Sigmoid colon (tissue), 4 donors: Measurements from ENCODE around the gene PARP6.

Experiments used
- EP300 ChIP-seq, 4 donors: sonication (generic); formaldehyde crosslinking; IDR thresholded peaks; one replicate each; pipeline ENCODE4 v1.6.1; 2017; ENCODE audit warnings: antibody characterized with exemption in 4 of 4
- POLR2AphosphoS5 ChIP-seq, 4 donors: sonication (generic); formaldehyde crosslinking; IDR thresholded peaks; one replicate each; pipeline ENCODE4 v1.6.1; 2017; ENCODE audit warnings: antibody characterized with exemption in 4 of 4
- TF ChIP-seq, protein P1 (sequence below), 4 experiments: fragments of 450-650 bp in 3 of 4; fragments of 200-600 bp in 1 of 4; IDR thresholded peaks; one replicate each; pipeline ENCODE4 v1.5.1; 2016 to 2019; ENCODE audit warnings: antibody characterized with exemption in 4 of 4, mild to moderate bottlenecking in 3 of 4, moderate library complexity in 2 of 4

DNA sequence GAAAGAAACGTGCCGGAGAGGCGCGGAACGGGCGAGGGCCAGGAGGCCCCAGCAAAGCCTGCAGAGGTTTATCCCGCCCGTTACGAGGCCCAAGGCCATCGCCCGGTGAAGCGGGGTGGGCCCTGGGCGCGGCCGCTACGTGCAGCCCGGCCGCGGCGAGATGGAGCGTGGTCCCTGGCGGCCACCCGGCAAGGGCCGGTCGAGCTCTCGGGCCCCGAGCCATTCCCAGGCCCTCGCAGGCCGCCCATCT lies 42.5 kb downstream of the PARP6 start:
- TF ChIP-seq, protein P1, sequence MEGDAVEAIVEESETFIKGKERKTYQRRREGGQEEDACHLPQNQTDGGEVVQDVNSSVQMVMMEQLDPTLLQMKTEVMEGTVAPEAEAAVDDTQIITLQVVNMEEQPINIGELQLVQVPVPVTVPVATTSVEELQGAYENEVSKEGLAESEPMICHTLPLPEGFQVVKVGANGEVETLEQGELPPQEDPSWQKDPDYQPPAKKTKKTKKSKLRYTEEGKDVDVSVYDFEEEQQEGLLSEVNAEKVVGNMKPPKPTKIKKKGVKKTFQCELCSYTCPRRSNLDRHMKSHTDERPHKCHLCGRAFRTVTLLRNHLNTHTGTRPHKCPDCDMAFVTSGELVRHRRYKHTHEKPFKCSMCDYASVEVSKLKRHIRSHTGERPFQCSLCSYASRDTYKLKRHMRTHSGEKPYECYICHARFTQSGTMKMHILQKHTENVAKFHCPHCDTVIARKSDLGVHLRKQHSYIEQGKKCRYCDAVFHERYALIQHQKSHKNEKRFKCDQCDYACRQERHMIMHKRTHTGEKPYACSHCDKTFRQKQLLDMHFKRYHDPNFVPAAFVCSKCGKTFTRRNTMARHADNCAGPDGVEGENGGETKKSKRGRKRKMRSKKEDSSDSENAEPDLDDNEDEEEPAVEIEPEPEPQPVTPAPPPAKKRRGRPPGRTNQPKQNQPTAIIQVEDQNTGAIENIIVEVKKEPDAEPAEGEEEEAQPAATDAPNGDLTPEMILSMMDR (IDR thresholded peaks at IDR 0.05), result no peak
- TF ChIP-seq EP300 (IDR thresholded peaks at IDR 0.05) (no peak), POLR2AphosphoS5 (IDR thresholded peaks at IDR 0.05) (no peak)
